A673 (cell line): ENCODE results near the gene CRABP1.

Experiments used
- CTCF ChIP-seq: fragments of 300-800, 200-600 bp; sonication (generic); conservative IDR thresholded peaks from 2 replicates; pipeline ENCODE4 v1.5.1; 2017; ENCODE audit warnings: low read depth, mild to moderate bottlenecking, antibody characterized with exemption, low read length, moderate library complexity, mixed read lengths
- EZH2 ChIP-seq: fragments of 200-600 bp; sonication (generic); IDR thresholded peaks from 2 replicates; pipeline ENCODE4 v1.6.1; 2017; ENCODE audit warnings: borderline replicate concordance, low read depth, mild to moderate bottlenecking, mixed read lengths, antibody characterized with exemption, low read length; ENCODE audit not compliant: poor library complexity, severe bottlenecking

DNA sequence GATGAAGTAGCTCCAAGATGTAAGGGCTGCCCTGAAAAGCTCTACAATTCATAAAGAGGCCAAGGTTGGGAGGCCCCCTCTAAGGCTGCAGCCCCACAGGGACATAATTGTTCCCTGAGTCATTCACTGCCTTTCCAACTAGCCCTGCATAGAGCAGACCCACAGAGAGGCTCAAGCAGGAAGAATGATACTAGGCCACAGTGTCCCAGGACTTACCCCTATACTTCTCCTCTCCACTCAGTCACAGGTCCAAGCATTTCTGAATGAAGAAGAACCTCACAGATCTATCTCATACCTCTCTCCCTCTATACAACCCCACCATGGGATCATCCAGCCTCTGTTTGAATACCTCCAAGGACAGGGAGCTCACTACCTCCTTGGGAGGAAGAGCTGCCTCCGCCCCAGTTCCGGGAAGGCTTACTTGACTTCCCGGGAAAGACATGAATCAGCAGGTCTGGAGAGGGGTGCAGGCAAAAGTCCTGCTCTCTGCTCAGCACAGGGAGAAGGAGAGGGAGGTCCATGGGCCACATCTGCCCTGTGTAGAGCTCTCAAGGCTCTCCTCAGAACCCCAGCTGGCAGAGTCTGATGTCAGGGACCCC lies 33.9 kb upstream of the CRABP1 start:
- TF ChIP-seq EZH2: no peak
- TF ChIP-seq CTCF: no peak
